ENCODE measurements around the gene TMC6.

The TMC6 gene

DNA sequence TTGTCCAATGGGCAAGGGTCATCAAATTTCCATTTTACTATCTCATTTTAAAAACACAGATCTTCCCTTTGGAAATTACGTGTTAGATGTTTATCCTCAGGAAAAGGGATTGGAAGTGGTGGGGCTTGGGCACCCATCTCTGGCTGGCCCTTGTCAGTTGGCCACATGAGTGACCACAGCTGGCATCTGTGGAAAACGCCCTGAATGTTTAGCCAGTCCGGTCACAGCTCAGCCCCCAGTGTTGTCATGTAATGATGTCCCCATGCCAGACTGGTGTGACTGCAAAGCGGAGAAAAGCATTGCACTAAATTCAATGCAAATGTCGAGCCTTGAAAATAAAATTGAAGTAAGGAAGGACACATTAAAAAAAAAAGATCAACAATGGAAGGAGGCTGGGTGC lies 53.0 kb downstream of the TMC6 start:
- TF ChIP-seq GATA3 (IDR thresholded peaks at IDR 0.05; ENCODE audit: low read depth, low read length) (no peak), GATA2 (IDR thresholded peaks at IDR 0.05; ENCODE audit: low read depth, low read length) (no peak)

DNA sequence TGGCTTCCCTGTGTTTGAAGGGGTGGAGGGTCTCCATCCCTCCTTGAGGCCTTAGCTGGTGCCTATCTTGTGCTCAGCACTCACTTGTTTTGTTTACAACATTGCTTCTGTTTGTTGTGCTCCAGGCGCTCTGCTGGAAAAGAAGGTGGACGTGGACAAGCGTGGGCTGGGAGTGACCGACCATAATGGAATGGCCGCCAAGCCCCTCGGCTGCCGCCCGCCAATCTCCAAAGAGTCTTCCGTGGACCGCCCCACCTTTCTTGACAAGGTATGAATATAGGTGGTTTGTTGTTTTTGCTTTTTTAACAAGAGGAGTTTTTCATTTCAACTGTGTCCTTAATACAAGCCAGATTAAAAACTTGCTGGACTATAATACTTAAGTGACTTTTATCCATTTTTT lies 53.5 kb downstream of the TMC6 start:
- TF ChIP-seq GATA3 (IDR thresholded peaks at IDR 0.05; ENCODE audit: low read depth, low read length) (no peak), GATA2 (IDR thresholded peaks at IDR 0.05; ENCODE audit: low read depth, low read length) (no peak)

DNA sequence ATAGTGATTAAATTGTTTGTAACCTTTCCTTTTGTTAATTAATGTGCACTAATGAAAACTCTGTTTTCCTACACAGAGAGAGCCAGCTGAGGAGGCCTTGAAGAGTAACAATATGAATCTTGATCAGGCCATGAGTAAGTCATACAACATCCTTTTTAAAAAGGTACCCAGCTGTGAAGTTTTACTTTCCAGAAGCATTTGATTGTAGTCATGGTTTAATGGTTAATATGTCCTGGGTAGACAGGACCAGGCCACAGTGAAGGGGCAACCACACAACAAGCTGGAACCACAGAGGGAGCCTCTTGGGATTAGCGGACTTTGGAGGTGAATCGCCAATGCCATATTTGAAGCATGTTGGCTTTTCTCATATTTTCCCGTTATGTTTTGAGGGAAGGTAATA lies 55.6 kb downstream of the TMC6 start:
- TF ChIP-seq GATA3 (IDR thresholded peaks at IDR 0.05; ENCODE audit: low read depth, low read length) = no peak
- TF ChIP-seq GATA2 (IDR thresholded peaks at IDR 0.05; ENCODE audit: low read depth, low read length) = no peak

DNA sequence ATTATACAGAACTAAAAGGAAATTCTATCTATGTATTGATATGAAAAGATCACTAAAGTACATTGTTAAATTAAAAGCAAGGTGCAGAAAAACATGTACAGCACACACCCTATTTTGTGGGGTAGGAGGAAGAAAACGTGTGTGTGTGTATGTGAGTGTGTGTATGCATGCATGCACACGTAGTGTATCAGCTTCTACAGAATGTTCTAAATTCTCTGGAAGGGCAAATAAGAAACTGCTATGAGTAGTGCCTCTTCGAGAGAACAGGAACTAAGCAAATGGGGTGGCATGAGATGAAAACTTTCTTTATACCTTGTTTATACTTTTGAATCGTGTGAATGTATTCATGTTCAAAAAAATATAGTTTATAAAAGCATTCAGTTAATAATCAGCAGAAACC lies 58.9 kb downstream of the TMC6 start:
- no peak for TF ChIP-seq GATA3 (IDR thresholded peaks at IDR 0.05; ENCODE audit: low read depth, low read length)
- TF ChIP-seq GATA2 (IDR thresholded peaks at IDR 0.05; ENCODE audit: low read depth, low read length) = no peak

DNA sequence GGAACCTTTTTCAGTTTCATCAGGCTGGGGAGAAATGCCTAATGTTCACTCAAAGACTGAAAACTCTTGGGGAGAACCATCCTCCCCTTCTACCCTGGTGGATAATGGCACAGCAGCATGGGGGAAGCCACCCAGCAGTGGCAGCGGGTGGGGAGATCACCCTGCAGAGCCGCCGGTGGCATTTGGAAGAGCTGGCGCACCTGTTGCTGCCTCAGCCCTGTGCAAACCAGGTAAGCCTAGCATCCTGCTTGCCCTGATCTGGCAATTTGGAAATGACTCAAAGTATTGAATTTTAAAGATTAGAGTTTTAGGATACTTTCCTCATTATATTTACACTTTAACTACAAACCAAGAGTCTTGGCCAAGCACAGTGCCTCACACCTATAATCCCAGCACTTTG lies 63.8 kb downstream of the TMC6 start:
- TF ChIP-seq GATA2 (IDR thresholded peaks at IDR 0.05; ENCODE audit: low read depth, low read length) = no peak
- no peak for TF ChIP-seq GATA3 (IDR thresholded peaks at IDR 0.05; ENCODE audit: low read depth, low read length)

DNA sequence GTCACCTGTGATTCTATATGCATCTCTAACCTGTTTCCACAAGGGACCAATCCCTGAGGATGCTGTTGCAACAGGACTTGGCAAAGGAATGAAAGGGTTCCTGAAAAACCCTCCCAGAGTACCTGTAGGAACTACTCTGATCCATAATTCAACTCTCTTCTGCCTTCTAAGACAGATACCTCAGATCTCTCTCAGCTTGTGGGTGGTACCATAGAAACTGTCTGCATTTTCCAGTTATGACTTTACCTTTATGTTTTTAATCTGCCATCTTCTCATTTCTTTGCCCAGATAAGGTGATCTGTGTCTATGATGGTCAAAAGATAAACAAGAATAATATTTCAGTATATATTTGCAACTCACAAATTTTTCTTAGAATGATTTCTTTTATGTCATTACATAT lies 65.1 kb downstream of the TMC6 start:
- TF ChIP-seq GATA3 (IDR thresholded peaks at IDR 0.05; ENCODE audit: low read depth, low read length) (no peak), GATA2 (IDR thresholded peaks at IDR 0.05; ENCODE audit: low read depth, low read length) (no peak)

DNA sequence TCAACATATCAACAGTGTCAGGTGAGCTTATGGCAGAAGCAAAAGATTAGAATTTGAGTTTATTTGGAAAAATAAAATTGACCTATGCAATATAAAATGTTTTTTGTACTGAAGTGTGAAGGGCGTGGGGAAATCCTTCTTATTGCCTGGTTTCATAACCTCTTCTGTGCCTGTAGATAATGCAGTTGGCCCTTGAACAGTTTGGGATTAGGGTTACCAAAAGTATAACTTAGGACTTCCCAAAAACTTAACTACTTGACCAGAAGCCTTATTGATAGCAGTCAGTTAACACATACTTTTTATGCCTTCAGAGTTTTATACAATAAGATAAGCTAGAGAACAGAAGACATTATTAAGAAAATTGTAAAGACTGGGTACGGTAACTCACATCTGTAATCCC lies 66.0 kb downstream of the TMC6 start:
- TF ChIP-seq GATA3 (IDR thresholded peaks at IDR 0.05; ENCODE audit: low read depth, low read length) (no peak), GATA2 (IDR thresholded peaks at IDR 0.05; ENCODE audit: low read depth, low read length) (no peak)

Measured in SH-SY5Y (cell line).